NCI-H748 treated with DMSO at 0.1 percent for 48 hours (cell line): ENCODE data around the gene SLC27A3.

ENCODE experiments used
- DNase-seq: peaks from one replicate; lab custom pipeline; 2025; lab: John Stamatoyannopoulos, UW

Gene SLC27A3, protein sequence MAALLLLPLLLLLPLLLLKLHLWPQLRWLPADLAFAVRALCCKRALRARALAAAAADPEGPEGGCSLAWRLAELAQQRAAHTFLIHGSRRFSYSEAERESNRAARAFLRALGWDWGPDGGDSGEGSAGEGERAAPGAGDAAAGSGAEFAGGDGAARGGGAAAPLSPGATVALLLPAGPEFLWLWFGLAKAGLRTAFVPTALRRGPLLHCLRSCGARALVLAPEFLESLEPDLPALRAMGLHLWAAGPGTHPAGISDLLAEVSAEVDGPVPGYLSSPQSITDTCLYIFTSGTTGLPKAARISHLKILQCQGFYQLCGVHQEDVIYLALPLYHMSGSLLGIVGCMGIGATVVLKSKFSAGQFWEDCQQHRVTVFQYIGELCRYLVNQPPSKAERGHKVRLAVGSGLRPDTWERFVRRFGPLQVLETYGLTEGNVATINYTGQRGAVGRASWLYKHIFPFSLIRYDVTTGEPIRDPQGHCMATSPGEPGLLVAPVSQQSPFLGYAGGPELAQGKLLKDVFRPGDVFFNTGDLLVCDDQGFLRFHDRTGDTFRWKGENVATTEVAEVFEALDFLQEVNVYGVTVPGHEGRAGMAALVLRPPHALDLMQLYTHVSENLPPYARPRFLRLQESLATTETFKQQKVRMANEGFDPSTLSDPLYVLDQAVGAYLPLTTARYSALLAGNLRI

DNA sequence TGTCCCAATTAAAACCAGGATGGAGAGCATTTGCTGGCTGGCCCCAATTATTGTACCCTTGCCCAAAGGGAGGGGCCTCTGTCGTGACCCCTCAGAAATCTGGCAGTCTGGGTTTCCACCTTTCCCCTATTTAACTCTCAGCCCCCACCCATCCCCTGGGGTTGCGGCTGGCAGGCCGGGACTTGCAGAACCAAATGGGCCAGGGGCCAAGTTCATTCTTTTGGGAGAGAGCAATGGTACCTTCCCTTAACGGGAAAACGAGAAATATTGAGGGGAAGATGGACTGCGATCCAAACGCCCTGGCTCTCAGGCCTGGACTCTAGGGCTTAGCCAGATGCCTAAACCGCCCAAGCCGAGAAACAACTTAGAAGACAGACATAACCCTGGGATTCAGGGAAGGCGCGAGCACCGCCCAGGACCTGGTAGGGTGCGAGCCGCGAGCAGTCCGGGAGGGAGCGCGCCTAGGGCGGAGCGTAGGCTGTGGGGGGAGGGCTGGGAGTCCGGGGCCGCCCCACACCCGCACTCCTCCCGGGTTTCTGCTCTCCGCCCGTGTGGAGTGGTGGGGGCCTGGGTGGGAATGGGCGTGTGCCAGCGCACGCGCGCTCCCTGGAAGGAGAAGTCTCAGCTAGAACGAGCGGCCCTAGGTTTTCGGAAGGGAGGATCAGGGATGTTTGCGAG is at the start of gene SLC27A3:
Gene SLC27A3 (plus strand): TSS at position 628 of the 678 bp plus-strand sequence. CDS start 91 bp downstream, outside the sequence.
- peak; percentile 41 for DNase-seq

DNA sequence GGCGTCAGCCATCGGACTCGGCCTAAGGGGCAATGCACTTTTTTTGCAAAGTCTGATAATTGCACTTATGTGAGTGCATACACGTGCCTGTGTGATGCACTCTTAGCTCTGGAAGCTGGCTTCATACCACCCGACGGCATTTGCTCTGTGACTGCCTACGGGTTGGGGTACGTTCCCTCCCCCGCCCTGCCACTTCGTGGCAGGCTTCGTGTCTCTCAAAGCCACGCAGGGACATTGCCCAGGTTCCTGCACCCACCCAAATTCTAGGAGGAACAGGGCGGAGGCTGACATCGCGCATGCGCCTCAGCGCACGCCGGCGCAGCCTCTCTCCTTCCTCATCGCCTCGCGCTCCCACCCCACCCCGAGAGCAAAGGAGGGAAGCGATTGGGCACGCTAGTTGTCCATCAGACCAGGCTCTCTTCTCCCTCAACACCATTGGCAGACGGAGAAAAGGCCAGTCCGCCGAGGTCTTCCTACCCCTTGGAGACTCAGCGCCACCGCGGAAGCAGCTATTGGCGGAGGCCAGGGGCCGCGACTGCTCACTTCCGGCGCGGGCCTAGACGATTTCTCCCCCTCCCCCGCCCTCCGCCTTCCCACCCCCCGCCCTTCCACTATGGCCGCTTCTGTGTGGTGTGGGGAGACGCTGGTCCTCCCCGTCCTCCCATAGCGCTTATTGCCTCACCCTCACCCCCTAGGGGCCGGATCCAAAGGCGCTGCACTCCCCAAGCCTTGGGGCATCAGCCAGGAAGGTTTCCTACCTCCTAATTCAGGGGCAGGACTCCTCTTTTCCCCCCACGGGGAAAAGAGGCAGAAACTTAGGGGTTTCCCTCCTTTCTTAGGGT is 47.5 kb upstream of the SLC27A3 start, which contains the start of gene INTS3:
Gene INTS3 (plus strand): TSS at position 588 of the 842 bp plus-strand sequence. CDS start 585 bp downstream, outside the sequence.
- DNase-seq, result peak; percentile 98

DNA sequence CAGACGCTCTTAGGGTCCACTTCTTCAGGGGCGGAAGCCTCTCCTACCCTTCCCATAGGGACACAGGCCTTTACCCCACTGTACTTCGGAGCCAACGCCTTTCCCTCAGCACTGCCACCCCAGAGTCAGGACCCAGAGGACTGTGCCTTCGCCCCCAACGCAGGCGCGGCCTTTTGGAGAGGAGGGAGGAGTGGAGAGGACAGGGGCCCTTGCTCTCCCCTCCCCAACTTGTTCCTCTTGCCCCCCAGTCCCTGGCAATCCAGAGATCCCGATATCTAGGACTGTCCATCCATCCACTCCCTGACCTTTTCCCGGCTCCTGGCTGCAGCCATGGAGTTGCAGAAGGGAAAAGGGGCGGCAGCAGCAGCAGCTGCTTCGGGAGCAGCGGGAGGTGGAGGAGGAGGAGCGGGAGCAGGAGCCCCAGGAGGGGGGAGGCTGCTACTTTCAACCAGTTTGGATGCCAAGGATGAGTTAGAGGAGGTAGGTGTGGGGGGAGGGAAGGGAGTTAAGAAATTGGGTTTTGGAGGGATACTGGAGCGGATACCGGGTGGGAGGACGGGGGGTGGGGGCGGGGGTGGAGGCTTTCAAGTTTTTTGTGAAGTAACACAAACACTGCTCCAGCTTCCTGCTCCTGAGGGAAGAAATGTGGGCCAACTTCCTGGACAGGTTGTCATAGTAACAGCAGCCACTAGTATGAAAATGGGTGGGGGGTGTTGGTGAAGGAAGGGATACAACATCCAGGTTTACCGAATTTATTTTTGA is 46.7 kb upstream of the SLC27A3 start:
- DNase-seq, result peak; percentile 30

DNA sequence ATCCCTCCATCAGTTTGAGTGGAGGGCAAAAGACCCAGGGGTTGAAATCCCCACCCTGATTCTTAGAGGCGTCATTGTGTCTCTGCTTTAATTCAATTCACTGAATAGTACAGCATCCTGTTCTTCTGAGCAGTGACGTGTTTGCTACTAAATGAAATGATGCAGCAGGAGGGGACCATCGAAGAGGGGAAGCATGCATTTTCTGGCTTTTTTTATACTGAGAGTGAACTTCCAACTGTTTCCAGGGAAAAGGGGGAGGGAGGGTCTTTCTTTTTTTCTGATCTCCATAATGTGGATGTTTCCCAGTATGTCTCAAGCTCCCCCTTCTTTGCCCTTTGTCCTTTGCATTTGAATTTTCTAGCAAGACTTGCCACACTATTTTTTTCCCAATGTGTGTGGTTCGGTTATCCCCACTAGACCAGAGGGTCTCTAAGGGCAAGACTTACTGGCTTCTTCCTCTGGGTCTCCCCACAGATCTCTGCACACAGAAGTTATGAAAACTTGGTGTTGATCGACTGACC is 44.7 kb upstream of the SLC27A3 start:
- no peak for DNase-seq

DNA sequence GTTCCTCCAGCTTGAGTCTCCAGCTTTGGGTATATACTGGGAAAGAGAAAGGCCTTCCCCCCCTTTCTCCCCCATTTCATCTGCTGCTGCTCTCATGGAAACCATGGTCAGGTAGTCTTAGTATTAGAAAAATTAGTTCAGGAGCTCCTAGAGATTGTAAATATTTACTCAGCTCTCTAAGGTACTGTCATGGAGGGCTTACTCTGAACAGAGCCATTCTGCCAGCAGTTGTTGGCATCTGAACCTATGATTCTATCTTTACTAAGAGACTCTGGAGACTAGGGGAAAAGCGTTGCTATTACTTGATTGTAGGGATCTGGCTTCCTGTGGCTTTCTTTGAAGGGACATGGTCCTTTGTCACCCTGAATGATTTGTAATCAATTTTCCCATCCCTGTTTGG is 41.2 kb upstream of the SLC27A3 start:
- no peak for DNase-seq

DNA sequence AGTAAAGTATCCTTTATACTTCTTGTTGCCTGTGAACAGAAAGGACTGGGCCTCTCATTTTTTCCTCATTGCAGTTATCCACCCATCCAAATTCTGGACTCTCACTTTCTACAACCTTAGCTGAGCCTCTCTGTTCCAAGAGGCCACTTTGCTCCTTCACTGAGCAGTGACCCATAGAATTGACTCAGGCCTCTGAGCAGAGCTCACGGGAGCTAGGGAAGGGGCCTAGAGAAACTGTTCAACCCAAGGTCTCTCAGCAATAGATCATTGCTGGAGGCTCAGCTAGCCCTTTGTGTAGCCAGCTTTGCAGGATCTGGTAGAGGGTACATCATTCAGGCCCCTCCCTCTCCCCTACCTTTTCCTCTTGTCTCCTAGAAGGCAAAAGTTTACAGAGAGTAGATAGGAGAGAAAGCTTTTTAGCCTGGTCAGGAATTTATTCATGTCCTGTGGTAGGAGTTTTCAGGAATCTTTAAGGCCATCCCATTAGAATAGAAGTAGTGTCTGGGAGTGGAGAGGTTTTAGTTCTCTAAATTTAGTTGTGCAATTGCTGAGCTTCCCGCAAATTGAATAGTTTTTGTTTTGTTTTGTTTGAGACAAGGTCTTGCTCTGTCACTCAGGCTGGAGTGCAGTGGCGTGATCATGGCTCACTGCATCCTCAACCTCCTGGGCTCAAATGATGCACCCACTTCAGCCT is 40.7 kb upstream of the SLC27A3 start:
- DNase-seq, result no peak

DNA sequence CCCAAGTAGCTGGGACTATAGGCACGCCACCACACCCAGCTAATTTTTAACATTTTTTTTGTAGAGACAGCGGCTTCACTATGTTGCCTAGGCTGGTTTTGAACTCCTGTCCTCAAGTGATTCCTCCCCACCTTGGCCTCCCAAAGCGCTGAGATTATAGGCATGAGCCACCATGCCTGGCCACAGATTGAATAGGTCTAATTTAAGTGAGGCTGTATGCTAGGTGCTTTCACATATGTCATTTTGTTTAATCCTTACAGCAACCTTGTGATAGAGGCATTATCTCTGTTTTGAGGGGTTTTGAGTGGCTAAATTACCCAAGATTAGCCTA is 40.2 kb upstream of the SLC27A3 start:
- DNase-seq, result no peak

DNA sequence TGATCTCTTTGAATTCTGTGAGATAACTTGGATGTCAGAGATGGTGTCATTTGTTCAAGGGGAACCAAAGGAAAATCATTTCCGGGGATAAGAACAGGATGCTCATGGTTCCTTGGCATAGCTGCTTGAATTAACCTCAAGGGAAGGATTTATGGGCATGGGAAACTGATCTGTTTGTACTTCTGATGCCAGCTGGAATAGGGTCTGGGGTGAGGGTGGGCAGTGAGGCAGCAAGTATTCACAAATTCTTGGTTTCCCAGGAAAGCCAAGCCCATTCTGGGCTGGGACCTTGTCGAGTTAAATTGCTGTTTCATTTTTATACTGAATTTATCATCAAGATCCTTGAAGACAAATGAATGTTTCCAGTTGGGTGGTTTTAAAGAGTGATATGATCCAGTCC is 33.2 kb upstream of the SLC27A3 start:
- no peak for DNase-seq

DNA sequence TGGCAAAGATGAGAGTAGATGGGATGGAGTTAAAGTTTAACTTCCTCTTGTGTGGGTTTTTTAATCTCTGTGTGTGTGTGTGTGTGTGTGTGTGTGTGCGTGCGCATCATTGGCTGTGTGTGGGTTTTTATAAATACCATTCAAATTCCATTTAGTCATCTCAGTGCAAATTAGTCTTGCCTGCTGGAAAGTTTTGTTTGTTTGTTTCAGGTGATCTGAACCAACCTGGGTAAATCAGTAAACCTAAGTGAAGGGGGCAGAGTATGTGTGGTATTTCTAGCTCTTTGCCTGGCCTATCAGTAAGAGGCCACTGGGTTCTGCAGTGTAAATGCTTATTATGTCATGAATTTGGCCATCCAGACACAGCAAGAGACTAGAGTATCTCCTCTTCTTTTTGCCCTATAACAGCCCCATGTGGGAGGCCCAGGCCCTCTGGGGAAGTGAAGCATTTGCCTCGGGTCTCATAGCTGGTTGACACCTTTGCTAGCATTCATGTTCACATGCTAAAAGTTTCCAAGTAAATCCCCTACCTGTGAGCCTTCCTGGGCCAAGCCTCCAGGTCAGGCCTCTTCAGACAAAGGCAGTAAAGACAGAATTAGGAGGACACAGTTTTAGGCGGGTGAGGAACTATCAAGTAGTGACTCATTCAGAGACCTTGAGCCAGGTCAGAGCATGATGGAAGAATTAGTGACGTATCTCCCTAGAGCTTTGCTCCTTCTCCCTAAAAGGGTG is 32.6 kb upstream of the SLC27A3 start:
- no peak for DNase-seq

DNA sequence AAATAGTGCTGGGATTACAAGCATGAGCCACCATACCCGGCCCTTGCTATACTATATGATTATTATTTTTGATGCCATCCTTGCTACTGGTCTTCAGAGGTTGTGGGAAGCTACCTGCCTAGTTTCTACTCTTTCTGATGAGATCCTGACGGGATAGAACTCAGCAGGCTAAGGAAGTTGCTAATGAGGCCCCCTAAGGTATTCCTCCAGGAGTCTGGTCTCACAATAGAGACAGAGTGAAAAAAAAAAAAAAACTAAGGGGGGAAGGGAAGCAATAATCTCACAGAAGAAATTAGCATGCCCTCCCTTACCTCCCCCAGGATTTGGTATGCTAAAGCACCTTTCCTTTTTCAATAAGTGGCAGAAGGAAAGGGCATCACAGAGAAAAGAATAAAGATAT is 29.8 kb upstream of the SLC27A3 start:
- DNase-seq, result no peak

DNA sequence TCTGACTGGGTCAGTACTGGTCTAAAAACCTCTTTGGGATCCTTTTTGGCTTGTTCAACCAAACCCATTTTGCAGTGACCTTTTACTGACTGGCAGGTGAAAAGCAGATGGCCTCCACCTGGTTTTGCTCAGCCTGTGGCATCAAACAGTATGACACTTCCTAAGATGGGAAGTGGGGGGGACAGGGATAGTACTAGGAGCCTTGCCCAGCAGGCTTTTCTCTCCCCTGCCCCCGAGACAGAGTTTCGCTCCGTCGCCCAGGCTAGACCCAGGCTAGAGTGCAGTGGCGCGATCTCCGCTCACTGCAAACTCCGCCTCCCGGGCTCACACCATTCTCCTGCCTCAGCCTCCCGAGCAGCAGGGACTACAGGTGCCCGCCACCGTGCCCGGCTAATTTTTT is 29.0 kb upstream of the SLC27A3 start:
- DNase-seq, result no peak

DNA sequence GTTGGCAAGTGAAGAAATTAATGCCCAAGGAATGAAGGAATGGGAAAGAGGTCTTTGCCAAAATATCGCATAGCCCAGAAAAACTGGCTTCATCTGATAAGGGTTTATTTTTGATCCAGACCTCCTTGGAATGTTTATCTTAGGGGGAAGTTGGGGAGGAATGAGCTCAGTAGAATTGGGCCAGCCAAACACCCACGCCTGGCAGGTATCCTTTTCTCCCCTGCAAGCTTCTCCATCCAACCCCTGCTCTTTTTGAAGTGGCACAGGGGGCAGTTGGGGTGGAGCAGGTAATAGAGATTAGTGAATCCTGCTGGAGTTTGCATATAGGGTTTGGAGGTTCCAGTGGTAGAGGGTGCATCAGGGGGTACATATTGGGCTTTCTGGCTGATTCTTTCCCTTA is 26.3 kb upstream of the SLC27A3 start:
- DNase-seq, result no peak

DNA sequence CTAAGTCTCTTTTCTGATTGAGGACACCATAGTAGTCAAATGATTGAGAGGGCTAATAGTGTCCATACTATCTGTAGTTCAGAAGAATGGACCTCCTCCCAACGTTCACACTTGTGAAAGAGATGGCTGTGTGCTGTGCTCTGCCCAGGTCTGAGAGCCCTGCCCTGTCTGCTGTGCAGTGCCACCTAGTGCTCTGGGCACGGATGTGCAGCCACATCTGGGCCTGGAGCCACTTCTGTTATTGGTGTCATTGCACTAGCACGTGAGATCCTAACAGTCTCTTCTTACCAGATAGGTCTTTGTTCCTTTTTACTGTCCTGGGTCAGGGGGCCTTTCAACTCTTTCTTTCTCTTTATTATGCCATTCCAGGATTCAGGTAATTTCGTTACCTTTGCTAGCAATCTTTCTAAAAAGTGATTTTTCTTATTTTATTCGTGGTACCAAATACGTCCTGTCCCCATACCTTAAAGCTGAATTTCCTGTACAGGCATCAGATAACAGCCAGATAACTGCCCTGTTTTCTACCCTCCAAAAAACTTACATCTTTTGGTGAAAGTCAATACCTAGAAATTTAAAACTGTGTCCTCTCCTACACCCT is 25.7 kb upstream of the SLC27A3 start:
- DNase-seq, result peak; percentile 58

DNA sequence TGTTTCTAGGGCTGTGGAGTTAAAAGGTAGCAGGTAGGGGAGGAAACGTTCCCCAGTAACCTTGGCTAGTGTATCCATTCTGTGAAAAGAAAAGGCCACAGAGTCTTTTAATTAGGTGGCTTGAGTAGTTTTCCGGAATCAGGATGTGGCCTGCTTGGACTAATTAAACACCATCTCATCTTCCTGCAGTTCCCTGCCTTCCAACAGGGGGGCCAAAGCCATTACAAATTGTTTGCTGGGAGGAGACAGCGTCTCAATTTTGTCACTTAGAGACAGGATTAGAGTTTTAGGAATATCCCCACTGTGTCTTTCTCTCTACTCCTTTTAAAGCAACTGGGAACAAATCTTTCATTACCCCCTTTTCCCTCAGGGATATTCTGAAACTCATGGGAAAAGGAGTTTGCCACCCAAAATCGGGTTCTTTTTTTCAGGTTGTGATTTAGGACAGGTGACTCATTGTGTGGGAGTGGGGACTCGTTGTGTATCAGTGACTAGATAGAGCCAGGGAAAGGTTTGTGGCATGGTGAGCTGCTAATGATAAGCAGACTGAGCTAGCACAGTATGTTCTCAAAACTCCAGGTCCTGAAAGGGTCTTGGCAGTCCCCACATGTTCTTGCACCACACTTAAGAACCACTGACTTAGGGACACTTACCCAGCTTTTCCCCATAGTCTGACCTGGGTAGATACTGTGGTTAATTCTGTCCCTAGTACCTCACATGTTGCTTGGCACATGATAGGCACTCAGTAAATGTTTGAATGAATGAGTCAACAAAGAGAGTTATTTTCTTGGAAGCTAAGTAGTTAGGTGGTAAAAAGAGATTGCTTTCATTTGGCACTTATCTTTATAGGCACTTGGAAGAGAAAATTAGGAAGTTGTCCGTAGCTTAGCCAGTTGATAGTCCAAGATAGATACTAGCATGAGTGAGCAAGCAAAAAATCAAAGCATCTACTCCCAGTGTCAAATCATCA is 24.9 kb upstream of the SLC27A3 start:
- DNase-seq, result no peak

DNA sequence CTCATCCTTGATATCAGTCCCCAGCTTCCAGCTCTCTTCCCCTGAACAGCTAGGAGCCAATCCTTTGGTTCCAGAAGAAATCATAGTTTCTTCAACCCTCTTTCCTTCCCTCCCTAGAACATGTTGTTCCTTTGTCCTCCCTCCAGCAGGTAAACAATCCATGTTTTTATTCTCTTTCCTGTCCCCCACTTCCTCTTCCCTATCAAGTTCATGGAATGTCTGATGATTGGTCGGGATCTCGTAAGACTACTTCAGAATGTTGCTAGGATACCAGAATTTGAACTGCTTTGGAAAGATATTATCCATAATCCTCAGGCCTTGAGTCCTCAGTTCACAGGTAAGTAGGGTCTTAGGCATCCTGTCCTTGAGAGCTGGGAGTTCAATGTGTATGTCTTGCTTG is 23.1 kb upstream of the SLC27A3 start:
- no peak for DNase-seq

DNA sequence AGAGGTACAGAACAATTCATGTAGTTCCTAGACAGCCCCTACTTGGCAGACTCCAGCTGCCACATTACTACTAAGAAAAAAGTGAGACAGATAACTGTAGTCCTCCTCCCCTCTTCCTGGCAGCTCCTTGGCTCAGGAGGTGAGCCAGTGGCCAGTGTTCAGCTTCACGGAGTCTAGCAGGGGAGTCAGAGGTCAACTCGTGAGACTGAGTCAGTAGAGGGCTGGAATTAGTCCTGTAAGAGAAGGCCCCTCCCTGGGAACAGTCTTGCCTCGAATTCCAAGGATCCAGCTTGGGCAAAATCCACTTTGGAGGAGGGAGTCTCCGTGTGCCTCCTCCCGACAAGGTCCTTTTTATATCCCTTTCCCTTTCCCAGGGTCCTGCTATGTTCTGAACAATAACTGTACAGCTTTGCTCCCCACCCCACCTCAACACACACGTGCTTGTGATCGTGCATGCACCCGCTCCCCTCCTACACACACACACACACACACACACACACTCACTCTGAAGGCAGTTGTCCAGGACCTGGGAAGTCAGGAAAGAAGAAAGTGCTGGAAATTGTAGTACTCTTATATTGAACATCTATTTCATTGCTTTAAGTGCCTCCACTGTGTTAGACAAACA is 22.5 kb upstream of the SLC27A3 start:
- no peak for DNase-seq

DNA sequence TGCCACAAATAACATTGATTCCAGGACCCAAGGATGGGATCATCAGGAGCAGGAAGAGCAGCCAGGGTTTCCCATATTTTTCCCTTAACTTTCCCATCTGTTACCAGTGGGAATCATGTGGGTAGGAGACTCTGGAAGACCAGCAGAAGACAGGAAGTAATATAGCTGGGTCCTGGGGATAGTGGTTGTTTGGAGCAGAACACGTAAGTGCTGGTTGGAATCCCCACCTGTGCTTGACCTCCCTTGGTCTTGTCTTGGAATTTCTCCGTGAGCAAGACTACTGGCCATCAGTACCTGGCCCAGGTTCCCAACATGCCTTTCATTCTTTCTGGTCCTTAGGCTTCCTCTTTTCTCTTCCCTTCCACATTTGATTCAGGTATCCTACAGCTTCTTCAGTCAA is 20.9 kb upstream of the SLC27A3 start:
- DNase-seq, result no peak

DNA sequence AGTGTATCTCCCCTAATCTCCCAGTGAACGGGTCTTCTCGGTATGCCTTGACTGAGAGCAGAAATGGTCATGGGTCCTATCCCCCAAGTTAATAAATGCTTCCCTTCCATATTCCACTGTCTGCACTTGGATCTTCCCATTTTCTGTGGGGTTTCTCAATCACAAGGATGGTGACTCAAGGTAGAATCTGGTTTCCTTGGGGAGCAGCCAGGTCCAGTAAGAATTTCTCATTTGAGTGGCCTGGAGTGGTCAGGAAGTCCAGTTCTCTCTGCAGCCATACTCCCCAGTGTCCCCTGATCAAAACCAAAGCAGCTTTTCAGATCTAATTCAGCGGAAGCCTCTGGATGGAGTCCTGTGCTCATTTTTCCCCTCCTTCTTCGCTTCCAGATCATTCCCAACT is 14.8 kb upstream of the SLC27A3 start:
- no peak for DNase-seq
